GM10847 (cell line): Measurements from ENCODE around the gene GBF1.
A peak's percentile ranks its signal among the peaks of the same experiment; 100 is the strongest.

Experiments
- POLR2A ChIP-seq: IDR thresholded peaks from 2 replicates; pipeline ENCODE4 v1.6.1; 2011; ENCODE audit not compliant: insufficient read length; ENCODE audit errors: extremely low read depth

Gene GBF1

DNA sequence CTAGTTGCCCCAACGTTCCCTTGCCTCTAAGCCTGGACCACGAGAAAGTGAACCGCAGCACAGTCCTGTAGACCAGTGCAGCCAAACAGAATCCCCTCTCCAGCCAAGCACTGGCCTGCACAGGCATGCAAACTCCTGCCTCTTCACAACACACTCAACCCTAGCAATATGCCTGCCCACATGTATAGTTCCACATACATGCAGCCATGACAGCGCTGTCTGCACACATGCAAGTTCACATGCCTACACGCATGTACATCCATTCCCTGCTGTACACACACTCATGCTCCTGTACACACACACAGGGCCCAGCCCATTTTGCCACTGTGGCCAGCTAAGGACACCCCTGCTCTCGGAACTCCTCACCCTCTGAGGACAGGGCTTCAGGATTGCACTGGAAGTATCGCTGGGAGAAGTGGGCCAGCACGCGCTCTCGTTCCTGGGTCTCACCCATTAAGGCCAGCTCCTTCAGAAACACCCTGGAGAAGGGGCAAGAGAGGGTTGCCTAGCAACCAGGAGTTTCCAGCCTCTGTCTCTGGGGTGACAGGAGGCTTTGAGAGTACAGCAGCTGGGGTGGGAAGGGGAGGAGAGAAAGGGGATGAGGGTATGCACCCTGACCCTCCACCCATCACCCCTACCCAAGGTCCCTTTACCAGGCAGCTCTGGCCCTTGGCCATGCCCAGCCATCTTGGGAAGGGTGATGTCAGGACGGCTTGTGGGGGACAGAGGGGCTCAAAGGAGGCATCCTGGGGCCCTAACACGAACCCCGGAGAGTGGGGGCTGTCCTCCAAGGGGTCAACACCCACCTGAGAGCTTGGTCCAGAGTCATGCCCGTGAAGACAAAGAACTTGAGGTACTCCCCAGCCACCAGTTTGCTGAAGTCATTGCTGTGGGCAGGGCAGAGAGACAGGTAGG, 166.3 kb downstream of the GBF1 start:
- TF ChIP-seq POLR2A = no peak

DNA sequence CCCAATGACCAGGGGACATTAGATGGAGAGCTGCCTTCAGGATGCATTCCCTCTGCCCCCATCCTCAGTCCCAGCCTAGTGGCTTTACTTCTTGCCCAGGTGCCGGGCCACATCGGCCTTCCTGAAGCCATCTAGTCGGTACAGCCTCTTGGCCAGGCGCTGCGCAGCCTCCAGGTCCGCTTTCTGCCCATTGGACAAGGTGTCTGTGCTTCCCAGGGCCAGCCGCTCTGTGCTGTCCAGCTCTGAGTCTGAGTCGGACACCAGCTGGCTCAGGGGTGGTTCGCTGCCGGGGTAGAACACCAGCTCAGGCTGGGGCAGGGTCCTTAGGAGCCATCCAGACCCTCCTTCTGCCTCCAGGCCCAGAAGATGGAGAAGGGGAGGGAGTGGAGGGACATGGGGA, 167.0 kb downstream of the GBF1 start:
- TF ChIP-seq POLR2A = no peak

DNA sequence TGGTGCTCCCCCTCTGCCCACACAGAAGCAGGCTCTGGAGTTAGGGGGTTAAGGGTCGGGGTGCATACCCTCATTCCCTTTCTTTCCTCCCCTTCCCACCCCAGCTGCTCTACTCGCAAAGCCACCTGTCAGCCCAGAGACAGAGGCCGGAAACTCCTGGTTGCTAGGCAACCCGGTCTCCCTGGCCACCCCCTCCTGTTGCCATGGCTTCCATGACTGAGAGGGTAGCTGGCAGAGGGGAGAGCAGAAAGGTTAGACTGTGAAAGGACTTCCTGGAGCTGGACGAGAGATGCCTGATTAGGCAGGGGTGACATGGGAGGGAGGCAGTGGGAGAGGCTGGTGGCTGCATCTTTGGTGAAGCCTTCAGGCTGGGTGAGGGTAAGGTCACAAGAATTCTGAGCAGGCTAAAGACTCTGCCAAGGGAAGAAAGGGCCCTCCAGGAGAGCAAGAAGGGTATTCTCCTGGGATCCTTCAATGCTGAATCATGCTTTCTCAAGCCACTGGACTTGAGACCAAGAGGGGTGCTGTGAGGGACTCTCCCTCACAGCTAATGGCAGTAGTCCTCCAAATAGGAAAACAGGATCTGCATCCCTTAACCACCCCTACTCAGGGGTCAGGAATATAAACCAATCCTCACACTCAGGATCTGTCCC, 167.8 kb downstream of the GBF1 start:
- no peak for TF ChIP-seq POLR2A

DNA sequence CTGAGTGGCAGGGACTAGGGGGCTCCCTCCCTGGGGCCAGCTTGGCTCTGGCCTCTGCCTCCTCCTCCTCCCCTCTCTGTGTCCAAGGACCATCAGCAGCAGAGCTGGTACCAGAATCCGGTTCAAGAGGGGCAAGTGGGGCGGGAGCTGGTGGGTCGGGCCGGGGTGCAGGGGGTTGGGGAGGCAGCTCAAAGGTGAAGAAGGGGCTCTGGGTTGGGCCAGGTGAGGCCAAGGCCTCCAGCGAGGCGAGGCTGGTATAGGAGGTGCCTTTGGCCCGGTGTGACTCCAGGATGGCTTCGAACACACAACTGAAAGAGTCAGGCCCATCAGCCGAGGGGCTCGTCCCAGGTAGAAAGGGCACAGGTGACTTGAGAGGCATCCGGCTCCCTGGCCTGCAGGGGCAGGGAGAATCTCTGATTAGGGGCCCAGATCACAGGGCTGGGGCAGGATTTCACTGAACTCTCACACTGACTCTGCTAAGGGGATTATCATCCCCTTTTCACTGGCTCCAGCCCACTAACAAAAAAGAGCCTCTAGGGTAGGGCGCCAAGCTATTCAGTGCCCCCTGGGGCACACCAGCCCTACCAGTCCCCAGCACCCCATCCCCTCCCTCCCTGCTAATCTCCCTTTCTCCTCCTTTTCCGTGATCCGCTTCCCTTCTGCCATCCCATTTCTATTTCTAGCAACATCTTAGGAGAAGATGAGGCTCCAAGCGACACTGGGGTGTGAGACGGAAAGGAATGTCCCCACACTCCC, 168.7 kb downstream of the GBF1 start:
- no peak for TF ChIP-seq POLR2A

DNA sequence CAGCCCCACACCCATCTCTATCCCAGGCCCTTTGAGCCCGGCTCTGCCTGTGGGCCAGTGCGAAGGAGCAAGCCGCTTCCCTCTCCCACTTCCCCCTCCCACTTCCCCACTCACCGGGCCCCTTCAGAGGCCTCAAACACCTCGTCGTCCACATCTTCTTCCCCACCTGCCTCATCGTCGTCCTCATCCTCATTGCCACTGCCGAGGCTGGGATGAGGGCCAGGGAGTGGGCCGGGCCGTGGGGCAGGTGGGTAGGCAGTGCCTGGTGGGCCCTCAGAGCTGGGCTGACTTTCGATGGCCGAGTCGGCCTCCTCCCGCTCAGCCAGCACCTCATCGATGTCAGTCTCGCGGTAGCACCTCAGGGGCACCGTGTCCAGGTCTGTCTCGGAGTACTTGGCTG, 169.4 kb downstream of the GBF1 start:
- no peak for TF ChIP-seq POLR2A

DNA sequence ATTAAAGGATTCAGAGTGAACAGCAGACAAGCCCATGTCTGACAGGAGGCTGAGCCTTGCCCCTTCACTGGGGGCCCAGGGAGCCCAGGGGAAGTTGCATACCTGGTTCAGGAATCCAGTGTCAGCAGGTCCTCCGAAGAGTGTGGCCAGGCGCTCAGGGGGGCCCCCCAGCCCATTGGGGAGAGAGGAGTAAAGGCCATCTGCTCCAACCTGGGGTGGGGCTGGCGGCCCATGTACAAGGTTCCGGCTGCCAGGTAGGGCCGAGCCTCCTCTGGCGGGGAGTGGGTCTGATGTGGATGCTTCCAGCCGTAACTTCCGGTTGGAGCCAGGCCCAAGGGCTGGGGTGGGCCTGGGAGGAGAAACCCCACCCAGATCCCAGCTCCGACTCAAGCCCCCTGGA, 171.0 kb downstream of the GBF1 start:
- TF ChIP-seq POLR2A = no peak

DNA sequence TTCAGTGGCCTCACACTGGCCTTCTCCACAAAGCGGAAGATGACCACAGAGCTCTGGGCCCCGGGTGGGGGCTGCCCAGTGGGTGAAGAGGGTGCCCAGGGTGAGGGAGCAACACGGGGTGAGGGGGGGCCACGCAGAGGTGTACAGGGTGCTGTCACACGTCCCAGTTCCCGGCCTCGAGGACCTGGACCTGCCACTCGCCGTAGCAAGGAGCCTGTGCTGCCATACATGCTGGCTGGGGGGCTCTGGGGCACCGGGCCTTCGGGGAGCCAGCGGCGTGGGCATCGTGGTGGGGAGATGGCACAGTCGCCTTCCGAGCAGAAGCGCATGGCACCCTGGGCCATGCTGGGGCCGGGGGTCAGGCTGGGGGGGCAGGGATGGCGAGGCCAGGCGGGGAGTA, 171.4 kb downstream of the GBF1 start:
- no peak for TF ChIP-seq POLR2A

DNA sequence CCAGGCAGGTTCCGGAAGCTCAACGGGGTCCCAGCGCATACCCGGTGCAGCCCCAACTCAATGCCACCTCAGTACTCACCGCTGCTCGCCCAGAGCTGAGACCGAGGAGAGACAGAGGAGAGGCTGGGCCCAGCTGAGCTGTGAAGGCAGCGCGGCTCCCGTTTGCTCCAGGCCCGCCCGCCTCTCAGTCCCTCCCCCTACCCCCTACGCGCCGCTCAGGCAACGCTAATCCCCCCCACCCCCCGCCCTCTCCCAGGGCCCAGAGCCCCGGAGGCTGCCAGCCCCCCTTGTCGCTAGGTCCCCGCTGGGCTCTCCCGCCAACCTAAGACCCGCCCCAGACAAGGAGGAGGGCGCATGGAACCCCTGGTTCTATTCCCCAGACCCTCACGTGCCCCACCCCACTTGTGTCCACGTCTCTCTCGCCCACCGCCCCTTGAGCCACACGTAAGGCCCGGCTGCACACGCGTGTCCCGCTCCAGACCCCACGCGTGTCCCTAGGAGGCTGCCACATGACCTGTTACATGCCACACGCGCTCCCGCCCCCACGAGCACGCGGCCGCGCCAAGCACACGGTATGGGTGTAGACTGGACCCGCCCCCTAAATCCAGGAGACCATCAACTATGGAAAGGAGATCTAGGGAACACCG, 173.4 kb downstream of the GBF1 start, which contains the start of gene PSD:
TSS of gene PSD (minus strand) at position 164 of the 647 bp plus-strand sequence. CDS start 1,747 bp downstream, outside the sequence.
- TF ChIP-seq POLR2A = no peak

DNA sequence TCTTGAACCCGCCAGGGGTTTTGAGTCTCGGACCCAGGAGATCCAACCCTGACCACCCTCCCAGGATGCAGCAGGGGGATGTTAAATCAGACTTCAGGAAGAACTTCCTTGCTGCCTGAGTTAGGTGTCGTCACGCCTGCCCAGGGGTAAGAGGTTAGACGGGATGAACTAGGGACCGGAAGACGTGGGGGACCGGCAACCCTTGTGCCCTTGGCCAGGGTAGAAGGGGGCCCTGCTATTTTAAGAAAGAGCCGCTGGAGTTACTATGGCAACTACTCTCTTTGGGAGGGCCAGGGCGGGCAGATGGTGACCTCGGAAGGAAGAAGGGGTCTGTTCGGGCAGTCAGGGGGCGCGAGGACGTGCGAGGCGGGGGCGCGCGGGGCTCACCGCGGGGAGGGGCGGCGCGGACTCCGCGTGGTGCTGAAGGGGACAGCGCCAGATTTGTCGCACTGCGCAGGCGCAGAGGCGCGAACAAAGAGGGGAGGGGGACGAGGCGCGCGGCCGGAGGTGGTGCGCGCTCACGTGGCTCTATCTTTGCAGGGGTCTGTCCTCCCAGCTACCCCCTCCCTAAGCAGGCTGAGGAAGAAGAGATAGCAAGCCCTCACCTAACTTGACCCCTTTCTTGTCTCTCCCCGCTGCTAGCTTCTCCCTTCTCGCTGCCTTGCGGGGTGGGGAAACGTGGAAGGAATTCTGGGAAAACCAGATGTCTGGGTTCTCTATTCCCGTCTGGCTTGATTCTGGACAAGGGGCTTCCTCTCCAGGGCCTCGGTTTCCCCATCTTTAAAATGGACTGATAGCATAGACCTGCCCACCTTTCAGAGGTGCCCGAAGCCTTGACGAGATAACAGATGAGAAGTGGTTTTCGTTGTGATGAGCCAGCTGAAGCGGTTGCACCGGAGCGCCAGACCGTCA, 174.2 kb downstream of the GBF1 start:
- TF ChIP-seq POLR2A = no peak

DNA sequence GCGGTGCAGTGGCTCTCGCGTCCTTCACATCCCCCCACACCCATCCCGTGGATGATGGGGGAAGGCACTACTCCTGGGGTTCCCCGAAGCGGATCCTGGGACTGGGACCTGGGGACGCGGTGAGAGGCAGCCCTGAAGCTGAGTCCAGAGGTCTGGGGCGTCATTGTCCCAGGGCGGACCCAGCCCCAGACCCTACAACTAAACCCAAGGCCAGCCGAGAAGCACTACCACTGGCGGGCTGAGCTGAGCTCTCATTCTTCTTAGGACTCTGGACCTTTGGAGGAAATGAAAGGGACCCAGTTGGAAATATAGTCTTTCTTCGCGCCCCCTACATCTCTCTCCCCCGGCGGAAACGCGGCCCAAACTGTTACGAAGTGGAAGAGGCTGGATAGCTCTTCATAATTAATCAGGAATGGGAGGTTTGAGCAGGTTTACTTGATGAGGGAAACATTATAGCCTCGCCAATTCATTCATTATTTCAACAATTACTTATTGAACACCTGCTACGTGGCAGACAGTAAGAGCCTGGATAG, 174.9 kb downstream of the GBF1 start:
- no peak for TF ChIP-seq POLR2A

DNA sequence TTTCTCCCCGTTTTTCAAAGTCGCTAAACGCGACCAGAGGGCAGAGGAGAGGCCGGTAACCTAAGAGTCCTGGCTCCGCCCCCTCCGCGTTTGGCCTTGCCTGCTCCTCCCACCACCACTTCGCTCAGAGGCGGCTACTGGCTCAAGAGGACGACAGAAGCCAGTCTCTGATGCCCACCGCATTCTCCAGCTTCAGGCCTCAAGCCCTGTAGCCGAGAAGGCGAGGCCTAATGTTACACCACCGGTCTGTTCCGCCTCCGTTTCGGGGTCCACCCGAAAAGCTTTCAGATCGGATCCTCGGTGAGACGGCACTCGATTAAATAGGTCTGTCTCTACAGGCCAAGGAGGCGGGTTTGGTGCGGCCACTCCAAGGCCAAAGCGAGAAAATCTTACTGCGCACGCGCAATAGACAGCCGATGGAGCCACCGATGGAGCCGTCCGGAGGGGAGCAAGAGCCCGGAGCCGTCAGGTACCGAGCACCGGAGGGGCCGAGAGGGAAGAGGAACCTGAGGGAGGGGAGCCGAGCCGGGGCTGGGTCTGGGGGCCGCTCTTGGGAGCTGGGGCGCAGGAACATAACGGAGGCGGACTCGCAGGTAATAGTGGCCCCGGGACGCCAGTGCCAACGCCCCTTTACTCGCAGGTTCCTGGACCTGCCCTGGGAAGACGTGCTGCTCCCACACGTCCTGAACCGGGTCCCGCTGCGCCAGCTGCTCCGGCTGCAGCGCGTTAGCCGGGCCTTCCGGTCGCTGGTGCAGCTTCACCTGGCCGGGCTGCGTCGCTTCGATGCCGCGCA, 175.6 kb downstream of the GBF1 start, which contains the start of gene FBXL15:
TSS of gene FBXL15 (plus strand) at position 123 of the 793 bp plus-strand sequence. CDS start at position 417, 294 bp downstream.
- TF ChIP-seq POLR2A = peak; percentile 8

DNA sequence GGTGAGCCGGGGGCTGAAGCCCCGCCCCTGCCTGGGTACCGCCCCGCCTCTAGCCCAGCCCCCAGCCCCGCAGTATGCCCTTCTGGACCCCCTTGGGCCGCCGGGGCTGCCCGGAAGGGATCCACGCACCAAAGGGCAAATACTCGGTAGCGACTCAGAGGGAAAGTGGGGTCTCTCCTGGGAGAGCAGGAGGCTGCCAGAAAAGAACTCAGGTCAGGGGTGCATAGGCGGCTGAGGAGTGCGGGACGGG, 176.1 kb downstream of the GBF1 start:
- no peak for TF ChIP-seq POLR2A
